Stimulated activated CD8-positive, alpha-beta memory T cell treated with anti-CD3 and anti-CD28 coated beads, Interleukin-4, amount 100 ng/mL, for 1 hour (primary cell): ENCODE data around the gene A2ML1.
A peak's percentile ranks its signal among the peaks of the same experiment; 100 is the strongest.
"Not testable (repeated sequence)": the region's sequence is repeated elsewhere in the genome, so short reads cannot be mapped to it uniquely, and the experiment has no call there.

Experiments
- DNase-seq, 2 donors: peaks; one replicate each; pipeline ENCODE4 v3.0.0-alpha.2; 2020; ENCODE audit warnings: low read depth in 2 of 2, low spot score in 1 of 2

The A2ML1 gene

DNA sequence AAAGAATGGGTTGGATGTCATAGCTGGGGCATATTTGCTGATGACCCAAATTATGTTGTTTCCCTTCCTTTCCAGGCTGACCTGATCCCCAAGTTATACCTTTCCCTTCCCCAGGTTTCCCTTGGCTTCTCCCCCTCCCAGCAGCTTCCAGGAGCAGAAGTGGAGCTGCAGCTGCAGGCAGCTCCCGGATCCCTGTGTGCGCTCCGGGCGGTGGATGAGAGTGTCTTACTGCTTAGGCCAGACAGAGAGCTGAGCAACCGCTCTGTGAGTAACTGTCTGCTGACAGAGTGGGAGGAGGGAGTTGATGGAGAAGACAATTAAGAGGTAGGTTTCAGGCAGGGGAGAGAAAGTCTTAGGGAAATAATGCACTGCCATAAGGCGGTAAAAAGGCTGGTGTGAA lies 25.0 kb downstream of the A2ML1 start:
- DNase-seq, result no peak

DNA sequence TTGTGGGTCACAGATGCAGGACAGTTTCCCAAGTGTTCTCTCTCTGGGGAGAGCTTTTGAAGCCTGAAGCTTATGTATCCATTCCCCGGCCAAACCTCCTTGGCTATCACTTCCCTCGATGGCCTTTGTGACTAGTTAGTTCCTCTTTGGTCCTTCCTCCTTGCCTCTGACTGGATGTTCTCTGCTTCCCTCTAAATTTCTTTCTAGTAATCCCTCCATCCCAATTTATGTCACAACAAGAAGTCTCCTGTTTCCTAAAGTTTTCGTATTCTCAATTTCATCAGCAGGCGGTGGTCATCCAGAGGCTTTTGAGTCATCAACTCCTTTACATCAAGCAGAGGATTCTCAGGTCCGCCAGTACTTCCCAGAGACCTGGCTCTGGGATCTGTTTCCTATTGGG lies 27.5 kb downstream of the A2ML1 start:
- DNase-seq, result no peak

- DNase-seq, result no peak
Measured at GRCh38 chr12:8852119-8852518, 29.7 kb downstream of the A2ML1 start.

- DNase-seq, result no peak
Measured at GRCh38 chr12:8855891-8856290, 33.5 kb downstream of the A2ML1 start.

- DNase-seq, result not testable (repeated sequence)
Measured at GRCh38 chr12:8859448-8859847, 37.0 kb downstream of the A2ML1 start.

- DNase-seq, result peak in 1 of 2 donors; percentile 9
Measured at GRCh38 chr12:8860165-8860961, 37.9 kb downstream of the A2ML1 start.

- DNase-seq, result no peak
Measured at GRCh38 chr12:8866429-8866828, 44.0 kb downstream of the A2ML1 start.

- DNase-seq, result no peak
Measured at GRCh38 chr12:8867009-8867408, 44.6 kb downstream of the A2ML1 start.

DNA sequence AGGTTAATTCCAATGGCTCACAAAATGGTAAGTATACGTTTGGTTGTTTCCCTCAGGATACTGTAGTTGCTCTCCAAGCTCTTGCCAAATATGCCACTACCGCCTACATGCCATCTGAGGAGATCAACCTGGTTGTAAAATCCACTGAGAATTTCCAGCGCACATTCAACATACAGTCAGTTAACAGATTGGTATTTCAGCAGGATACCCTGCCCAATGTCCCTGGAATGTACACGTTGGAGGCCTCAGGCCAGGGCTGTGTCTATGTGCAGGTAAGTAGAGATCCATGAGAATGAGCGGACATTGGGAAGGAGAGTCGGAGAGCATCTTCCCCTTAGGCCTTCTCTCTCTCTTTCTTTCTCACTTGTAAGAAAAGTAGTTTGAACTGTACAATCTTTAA lies 45.4 kb downstream of the A2ML1 start:
- DNase-seq, result no peak

DNA sequence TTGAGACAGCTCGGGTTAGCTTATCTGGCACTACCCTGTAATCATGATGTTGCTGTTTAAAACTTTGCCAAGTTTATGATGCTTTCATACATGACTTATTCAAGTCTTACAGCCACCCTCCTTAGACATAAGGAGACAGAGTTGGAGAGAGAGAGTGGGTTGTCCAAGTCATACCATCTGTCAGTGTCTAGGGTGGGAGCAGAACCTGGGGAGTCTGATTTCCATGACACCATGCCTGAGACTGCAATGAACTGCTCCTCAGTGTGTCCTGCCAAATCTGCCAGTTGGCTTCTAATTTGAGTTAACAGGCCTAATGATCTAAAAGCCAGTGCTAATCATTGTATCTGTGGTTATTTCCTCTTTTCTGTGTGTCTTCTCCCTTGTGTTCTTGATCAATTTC lies 48.2 kb downstream of the A2ML1 start:
- DNase-seq, result no peak

DNA sequence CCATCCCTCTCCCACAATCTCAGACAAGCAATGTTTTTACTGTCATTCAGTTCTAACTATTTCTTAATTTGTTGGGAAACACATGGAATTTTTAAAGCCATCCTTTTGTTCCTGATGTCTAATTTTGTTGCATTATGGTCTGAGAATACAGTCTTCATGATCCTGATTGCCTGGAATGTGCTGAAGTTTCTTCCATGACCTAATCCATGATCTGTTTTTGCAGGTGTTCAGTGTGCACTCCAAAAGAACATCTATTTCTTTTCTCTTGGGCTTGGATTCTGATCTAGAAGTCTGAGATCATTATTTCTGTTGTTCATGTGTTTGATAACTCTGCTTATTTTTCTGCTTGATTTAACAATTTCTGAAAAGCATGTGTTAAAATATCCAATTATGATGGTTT lies 48.6 kb downstream of the A2ML1 start:
- DNase-seq, result no peak

DNA sequence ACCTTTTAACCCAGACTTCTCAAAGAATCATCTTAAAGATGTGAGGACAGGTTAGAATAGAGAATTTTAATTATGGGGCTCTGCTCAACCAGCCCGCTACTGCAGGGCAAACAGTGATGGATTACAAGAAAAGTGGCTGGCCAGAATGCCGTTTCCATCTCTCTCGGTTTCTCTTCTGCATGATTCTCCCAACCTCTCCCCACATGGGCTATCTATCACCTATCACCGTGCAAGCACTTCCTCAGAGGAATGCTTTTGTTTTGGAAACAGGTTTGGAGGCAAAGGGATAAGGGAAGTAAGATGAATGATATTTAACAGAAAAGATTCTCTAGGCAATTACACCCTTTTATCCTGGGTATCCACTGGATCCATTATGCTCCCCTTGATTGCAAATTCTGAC lies 54.5 kb downstream of the A2ML1 start:
- DNase-seq, result no peak

GRCh38 chr12:8886502-8887284 lies 64.3 kb downstream of the A2ML1 start:
- no peak for DNase-seq

DNA sequence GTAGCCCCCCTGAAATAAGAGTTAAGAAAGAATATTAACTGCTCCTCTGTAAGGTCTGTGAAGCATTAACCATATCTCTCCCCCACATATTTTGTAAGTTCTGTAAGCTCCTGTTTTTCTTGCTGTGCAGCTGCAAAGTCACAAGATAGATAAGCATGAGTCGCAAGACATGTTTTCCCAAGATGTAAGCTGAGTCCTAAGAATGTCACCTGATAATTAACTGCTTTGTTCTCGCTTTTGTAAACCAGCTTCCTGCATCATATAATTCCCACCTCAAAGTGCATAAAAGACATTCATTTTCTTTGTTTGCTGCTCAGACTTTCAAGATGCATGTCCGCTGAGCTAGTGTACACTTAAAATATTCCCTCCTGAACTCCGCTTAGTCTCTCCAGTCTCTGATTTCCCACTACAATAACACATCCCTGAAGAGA lies 64.9 kb downstream of the A2ML1 start:
- DNase-seq, result no peak

- peak; percentile 32 to 39 for DNase-seq
Measured at GRCh38 chr12:8890313-8891085, 68.1 kb downstream of the A2ML1 start.

- no peak for DNase-seq
Measured at GRCh38 chr12:8891976-8892375, 69.6 kb downstream of the A2ML1 start.

- DNase-seq, result no peak
Measured at GRCh38 chr12:8894378-8894777, 72.0 kb downstream of the A2ML1 start.

- DNase-seq, result no peak
Measured at GRCh38 chr12:8894986-8895385, 72.6 kb downstream of the A2ML1 start.

DNA sequence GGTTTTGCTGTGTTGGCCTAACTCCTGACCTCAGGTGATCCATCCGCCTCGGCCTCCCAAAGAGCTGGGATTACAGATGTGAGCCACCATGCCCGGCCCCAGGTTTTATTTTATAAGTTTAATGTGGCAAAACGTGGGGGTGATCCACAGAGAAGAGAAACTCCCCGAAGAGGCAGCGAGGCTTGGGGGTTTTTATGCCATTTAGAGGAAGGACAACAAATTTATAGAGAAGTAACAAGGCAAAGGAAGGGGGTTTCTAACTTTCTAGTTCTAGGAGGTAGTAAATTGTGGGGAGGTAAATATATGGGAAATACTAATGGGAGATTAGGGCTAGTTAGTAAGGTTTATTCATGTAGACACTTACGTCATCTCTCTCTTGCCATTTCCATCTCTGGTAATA lies 74.7 kb downstream of the A2ML1 start:
- DNase-seq, result no peak

GRCh38 chr12:8899830-8900229 lies 77.4 kb downstream of the A2ML1 start:
- no peak for DNase-seq

DNA sequence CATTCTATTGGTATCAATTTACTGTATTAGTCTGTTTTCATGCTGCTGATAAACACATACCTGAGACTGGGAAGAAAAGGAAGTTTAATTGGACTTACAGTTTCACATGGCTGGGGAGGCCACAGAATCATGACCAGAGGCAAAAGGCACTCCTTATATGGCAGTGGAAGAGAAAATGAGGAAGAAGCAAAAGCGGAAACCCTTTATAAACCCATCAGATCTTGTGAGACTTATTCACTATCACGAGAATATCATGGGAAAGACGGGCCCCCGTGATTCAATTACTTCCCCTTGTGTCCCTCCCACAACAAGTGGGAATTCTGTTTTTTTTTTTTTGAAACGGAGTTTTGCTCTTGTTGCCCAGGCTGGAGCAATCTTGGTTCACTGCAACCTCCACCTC lies 80.3 kb downstream of the A2ML1 start:
- not testable (repeated sequence) for DNase-seq

DNA sequence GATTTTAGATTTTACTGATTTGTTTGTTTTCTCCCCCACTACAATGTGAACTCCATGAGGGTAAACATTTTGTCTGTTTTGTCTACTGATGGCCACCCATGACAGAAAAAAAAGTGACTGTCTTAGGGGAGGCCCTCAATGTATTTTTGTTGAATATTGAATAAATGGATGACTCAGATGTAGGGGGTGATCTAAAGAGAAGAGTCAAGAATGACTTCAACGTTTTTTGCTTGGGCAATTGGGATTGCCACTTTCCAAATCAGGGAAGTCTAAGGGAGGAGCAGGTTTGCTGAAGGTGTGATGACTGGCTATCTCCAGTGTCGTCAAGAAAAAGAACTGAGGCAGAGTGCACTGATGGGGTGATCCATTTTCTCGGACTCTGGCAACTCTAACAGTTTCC lies 81.2 kb downstream of the A2ML1 start:
- no peak for DNase-seq
